GM21515 (cell line): ENCODE data around the gene GPC2.
"Not testable (repeated sequence)": the region's sequence is repeated elsewhere in the genome, so short reads cannot be mapped to it uniquely, and the experiment has no call there.

Experiments
- ATAC-seq: cut with Tn5 transposase; IDR thresholded peaks from one replicate; pipeline ENCODE4 v1.9.1; 2021; ENCODE audit not compliant: unreplicated experiment

The GPC2 gene

DNA sequence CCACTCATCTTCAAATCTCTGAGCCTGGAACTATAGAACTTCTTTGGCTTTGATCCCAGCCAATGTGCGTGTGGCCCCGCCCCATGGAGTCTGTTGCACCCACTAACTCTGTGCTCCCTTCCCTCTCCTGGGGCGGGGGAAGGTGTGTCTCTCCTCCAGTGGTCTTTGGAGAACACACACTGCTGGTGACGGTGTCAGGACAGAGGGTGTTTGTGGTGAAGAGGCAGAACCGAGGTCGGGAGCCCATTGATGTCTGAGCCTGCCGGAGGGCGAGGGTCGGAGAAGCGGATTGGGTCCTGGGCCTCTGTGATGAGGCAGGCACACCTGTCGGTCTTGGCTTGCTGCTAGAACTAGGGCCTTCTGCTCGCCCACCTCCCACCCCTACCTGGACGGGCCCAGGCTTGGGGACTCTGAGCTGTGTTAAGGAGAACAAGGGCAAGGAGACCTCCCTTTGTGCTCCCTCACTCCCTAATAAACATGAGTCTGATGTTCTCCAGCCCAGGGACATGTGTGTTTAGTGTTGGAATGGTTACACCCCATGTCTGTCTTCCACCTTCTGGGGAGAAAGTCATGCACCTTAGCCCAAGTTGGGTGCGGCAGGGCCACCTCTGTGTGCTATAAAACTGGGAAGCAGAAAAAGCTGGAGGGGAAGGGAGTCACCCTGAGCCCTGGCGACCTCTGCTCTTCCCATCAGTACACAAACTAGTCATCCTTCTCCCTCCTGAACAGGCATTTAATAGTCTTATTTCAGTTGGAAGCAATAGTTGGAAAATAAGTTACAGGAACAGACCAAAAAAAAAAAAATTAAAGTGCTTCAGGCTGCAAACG, 23.3 kb downstream of the GPC2 start:
- no peak for ATAC-seq

GRCh38 chr7:100152937-100153666, 24.1 kb downstream of the GPC2 start:
- no peak for ATAC-seq

GRCh38 chr7:100152404-100152803, 24.8 kb downstream of the GPC2 start:
- no peak for ATAC-seq

- peak; percentile 98 for ATAC-seq
Observed at GRCh38 chr7:100148559-100149328, 28.4 kb downstream of the GPC2 start, which contains the start of gene LAMTOR4. LAMTOR4 (plus strand) TSS chr7:100148918; CDS start chr7:100148973, 55 bp downstream.

GRCh38 chr7:100148225-100148558, 29.0 kb downstream of the GPC2 start:
- ATAC-seq = no peak

DNA sequence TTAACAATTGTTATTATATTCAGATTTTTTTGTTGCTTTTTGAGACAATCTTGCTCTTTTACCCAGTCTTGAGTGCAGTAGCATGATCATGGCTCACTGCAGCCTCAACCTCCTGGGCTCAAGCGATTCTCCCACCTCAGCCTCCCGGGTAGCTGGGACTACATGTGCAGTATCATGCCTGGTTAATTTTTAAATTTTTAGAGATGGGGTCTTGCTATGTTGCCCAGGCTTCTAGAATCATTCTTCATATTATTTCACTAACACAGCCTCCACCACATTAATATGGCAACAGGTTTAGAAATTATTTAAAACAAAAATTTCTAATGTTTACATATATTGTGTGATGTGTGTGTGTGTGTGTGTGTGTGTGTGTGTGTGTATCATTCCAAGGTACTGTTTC, 29.9 kb downstream of the GPC2 start:
- no peak for ATAC-seq

DNA sequence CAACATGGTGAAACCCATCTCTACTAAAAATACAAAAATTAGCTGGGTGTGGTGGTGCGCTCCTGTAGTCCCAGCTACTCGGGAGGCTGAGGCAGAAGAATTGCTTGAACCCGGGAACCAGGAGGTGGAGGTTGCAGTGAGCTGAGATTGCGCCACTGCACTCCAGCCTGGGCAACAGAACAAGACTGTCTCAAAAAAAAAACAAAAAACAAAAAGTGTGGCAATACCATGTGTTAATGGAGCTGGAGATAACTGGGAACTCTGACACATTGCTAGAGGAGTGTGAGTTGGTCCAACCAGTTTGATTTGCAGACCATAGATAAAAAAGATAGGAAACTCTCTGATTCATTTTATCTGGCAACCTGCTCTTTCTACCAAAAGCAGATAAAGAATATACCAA, 30.8 kb downstream of the GPC2 start:
- not testable (repeated sequence) for ATAC-seq

GRCh38 chr7:100142461-100142860, 34.7 kb downstream of the GPC2 start:
- no peak for ATAC-seq

DNA sequence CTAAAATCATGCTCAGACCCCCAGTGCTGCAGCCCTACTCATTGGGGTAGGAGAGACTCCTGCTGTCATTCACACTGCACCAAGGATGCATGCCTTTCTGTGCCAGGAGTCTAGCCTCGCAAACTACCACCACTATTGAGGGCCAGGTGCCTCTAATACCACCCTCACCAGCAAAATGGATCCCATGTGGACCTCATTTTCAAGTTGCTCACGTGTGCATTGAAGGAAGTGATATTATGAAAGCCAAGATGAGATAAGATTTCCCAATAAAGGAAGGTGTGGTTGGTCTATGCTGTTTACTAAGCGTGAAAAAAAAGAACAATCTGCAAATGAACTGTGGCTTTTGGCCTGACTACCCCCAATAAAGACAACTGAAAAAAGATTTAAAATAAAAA, 35.6 kb downstream of the GPC2 start:
- ATAC-seq = no peak

DNA sequence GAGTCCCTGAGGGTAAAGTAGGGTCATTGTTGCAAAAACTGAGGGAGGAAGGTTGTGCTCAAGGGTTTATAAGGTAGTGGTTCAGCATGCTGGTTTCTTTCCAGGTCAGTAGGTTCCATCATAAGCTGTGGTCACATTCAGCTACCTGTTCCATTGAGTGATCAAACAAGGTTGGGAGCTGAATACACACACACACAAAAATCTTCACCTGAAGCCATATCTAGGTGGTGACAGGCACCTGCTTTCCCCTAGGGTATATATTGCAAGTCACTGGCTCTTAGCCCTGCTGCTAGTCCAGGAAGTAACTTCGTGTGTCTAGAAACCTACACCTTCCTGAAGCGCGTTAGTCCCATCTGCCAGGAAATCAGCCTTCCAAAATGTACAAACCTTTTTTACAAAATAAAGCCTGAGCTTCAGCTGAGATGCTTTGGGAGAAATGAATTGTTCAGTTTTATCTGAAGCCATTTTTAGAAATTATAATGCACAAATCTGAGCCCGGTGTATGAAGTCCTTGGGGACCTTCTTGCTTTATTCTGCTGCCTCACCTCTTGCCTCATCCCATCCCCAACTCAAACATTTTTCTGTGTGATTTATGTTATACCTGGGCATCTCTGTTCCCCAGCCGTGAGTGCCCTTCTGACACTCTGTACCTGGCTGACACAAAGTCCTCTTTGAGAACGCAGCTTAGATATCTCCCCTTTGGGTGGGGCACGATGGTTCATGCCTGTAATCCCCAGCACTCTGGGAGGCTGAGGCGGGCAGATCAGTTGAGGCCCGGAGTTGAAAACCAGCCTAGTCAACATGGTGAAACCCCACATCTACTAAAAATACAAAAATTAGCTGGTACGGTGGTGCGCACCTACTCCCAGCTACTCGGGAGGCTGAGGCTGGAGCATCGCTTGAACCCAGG, 39.1 kb downstream of the GPC2 start:
- ATAC-seq = no peak

DNA sequence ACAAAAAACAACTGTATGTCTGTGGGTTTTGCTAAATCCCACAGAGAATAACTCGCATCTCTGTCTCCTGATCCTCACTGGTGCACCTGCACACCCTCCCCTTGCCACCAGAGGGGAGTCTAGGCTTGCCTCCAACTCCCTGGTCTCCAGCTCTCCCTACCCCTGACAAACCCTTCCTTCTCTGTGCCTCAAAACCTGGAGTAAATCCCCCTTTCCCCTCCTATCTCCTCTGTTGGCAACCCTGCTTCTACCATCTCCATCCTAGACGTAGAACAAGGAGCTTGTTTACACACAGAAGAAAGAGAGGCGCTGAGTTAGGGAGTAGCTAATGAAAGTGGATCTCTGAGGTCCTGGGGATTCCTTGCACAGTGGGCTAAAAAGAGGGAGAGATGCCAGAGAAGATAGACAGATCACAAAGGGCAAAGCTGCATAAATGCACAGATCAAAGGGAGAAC, 44.5 kb downstream of the GPC2 start:
- ATAC-seq = peak; percentile 51

DNA sequence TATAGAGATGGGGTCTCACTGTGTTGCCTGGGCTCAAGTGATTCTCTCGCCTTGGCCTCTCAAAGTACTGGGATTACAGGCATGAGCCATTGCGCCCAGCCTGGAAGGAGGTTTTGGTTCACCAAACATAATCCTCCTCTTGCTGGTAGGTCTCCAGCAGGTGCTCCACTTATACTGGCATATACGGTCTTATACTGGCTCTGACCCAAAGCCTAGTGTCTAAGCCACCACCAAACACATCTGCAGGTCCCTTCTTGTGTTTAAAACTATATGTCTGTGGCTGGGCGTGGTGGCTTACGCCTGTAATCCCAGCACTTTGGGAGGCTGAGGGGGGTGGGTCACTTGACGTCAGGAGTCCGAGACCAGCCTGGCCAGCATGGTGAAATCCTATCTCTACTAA, 45.1 kb downstream of the GPC2 start:
- ATAC-seq = no peak

DNA sequence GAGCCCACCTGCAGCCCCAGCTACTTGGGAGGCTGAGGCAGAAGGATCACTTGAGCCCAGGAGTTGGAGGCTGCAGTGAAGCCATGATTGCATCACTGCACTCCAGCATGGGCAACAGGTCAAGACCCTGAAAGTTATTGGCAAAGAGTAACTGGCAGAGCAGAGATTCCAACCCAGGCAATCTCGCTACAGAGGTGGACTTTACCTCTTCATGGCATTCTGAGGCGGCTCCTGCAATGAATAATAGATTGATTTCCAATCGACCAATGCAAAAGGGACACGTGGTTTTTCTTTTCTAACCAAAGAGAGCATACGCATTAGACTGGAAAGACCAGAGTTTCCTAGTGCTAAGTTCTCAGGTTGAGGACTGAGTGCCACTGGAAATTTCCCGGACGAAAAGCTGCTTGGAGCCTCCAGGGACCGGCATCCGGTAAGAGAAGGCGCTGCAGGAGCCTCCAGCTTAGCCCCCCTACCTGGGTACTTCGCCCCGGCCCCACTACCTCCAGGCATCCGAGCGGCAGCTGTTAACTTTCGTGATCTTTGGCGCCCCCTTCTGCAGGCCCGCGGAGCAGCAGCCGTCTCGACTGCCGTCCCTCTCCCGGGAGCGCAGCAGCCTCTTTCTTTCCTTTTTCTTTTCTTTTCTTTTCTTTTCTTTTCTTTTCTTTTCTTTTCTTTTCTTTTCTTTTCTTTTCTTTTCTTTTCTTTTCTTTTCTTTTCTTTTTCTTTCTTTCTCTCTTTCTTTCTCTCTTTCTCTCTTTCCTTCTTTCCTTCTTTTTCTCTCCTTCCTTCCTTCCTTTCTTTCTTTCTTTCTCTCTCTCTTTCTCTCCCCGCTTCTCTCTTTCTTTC, 46.4 kb downstream of the GPC2 start:
- ATAC-seq = no peak

DNA sequence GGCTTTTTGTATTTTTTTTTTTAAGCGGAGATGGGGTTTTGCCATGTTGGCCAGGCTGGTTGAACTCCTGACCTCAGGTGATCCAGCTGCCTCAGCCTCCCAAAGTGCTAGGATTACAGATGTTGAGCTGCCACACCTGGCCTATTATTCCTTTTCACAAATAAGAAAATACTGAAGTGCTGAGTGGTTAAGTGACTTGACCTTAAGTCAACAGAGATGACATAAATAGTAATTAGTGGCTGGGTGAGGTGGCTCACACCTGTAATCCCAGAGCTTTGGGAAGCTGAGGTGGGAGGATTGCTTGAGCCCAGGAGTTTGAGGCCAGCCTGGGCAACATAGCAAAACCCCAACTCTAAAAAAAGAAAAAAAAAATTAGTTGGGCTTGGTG, 47.0 kb downstream of the GPC2 start:
- ATAC-seq = not testable (repeated sequence)

DNA sequence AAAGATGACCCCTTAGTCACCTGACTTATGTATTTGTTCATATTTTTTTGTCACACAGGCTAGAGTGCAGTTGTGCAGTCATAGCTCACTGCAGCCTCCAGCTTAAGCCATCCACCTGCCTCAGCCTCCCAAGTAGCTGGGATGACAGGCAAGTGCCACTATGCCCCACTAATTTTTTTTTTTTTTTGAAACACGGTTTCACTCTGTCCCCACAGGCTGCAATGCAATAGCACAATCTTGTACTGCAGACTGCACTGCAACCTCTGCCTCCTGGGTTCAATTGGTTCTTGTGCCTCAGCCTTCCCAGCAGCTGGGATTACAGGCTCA, 48.6 kb downstream of the GPC2 start:
- no peak for ATAC-seq

DNA sequence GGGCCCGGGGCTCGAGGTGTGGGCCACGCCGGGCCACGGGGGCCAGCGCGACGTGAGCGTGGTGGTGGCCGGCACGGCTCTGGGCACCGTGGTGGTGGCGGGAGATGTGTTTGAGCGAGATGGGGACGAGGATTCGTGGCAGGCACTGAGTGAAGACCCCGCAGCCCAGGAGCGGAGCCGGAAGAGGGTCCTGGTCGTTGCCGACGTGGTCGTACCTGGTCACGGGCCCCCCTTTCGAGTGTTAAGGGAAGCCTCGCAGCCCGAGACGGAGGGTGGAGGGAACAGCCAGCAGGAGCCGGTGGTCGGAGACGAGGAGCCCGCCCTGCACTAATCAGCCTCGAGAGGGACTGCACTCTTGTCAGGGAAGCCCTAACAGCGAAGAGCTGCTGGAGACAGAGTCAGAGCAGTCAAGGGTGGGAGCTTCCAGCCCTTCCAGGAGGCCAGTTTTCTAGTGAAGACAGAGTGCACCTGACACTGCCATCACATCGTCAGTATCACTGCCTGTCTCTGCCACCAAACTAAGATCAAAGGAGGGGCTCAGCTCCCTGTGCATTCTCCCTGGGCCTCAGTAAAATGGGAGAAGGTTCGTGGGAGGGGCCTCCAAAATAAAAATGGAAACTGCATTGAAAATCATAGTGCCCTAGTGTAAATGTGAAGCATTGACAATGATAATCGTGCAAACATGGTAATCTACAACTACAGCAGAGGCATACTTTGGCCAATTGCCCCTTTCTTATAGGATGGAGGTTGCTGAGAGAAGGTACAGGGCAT, 49.1 kb downstream of the GPC2 start:
- ATAC-seq = peak; percentile 1

DNA sequence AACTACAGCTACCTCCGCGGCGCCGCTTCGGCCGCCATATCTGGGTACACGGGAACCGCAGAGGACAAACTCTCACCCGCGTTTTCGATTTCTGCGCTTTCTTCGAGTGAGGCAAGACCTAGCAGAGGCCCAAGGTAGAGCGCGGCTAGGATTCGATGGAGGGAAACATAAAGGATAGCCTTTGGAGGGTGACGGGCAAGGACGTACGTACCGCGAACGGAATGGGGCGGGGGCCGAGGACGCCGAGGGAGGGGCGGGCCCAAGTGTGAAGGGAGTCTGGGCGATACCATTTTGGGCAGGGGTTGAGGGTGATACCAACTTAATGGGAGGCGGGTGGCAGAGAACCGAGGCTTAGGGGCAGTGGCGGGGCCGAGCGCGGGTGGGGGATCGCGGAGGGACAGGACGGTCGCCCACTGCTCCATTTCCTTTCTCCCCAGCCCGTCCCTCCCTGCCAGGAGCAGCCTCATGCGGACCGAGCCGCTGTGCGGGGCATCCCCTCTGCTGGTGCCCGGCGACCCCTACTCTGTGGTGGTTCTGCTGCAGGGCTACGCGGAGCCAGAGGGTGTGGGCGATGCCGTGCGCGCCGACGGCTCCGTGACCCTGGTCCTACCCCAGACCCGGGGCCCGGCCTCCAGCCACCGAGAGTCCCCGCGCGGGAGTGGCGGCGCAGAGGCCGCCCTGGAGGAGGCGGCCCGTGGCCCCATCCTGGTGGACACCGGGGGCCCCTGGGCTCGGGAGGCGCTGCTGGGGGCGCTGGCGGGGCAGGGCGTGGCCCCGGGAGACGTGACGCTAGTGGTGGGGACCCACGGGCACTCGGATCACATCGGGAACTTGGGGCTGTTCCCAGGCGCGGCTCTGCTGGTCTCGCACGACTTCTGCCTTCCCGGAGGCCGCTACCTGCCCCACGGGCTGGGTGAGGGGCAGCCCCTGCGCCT, 50.0 kb downstream of the GPC2 start, which contains the start of gene MBLAC1:
MBLAC1 (plus strand) TSS at position 37 of the 935 bp plus-strand sequence; CDS start at position 466, 429 bp downstream.
- peak; percentile 58 for ATAC-seq
